PFSK-1 (cell line): ENCODE data around the gene NFIA.

ENCODE experiments used
- POLR2AphosphoS5 ChIP-seq: IDR thresholded peaks from 2 replicates; pipeline ENCODE4 v1.6.1; 2012; ENCODE audit warnings: low read depth, mild to moderate bottlenecking, control low read depth, low read length, moderate library complexity
- REST ChIP-seq, 2 experiments: IDR thresholded peaks; 2 replicates each; pipeline versions ENCODE4 v1.6.1 to v1.8.0; 2011 to 2012; ENCODE audit warnings: low read depth in 2 of 2, low read length in 2 of 2, control low read depth in 1 of 2, inconsistent platforms in 1 of 2, mild to moderate bottlenecking in 1 of 2, moderate library complexity in 1 of 2; ENCODE audit not compliant: insufficient read depth in 1 of 2
- SIN3A ChIP-seq: IDR thresholded peaks from 2 replicates; pipeline ENCODE4 v1.6.1; 2012; ENCODE audit warnings: mild to moderate bottlenecking, low read length, moderate library complexity, borderline replicate concordance; ENCODE audit not compliant: insufficient read depth
- TAF1 ChIP-seq: IDR thresholded peaks from 2 replicates; pipeline ENCODE4 v1.6.1; 2012; ENCODE audit warnings: low read length, control low read depth, borderline replicate concordance; ENCODE audit not compliant: insufficient read depth

- TF ChIP-seq TAF1 (no peak), REST (IDR thresholded peaks at IDR 0.05; ENCODE audit: insufficient read depth in 1 of 2, low read depth in 2 of 2, low read length in 2 of 2) (no peak), SIN3A (no peak), POLR2AphosphoS5 (no peak)
Measured at GRCh38 chr1:61080413-61081143, 1.8 kb upstream of the NFIA start.
